ELR (cell line): Measurements from ENCODE around the gene AXL.

ENCODE experiments used
- DNase-seq: peaks from one replicate; pipeline ENCODE4 v3.0.0-alpha.2; 2015; ENCODE audit warnings: low read depth

AXL gene

DNA sequence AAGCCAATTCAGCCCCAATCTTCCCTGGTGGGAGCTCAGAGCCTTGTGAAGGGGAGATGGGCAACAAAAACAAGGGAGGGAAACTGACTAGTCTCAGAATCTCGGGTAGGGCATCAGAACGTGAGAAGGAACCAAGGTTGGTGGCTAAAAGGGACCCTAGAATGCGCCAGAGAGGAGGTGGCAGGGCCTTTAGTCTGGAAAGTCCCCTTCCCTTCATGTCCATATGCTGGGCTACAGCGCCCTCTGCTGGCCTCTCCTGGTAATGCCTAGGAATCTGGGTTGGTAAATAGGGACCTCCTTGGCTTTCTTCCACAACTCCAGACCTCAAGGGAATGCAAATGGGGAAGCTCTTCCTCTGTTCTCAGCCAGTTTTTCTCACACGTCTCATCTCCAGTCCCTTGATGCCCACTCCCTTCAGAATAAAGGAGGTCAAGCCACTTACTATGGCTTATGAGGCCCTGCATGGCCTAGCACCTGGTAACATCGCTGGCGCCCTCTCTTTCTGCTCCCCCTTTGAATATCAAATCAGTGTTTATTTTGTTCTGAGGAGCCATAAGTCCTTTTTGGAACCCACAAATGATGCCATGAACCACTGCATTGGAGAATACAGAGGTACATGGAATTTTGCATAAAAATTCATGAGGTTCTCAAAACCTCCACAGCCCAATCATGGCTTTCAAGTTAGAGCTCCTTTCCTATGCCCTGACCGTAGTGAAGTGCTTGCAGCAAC lies 89.6 kb downstream of the AXL start:
- peak; percentile 88 for DNase-seq

DNA sequence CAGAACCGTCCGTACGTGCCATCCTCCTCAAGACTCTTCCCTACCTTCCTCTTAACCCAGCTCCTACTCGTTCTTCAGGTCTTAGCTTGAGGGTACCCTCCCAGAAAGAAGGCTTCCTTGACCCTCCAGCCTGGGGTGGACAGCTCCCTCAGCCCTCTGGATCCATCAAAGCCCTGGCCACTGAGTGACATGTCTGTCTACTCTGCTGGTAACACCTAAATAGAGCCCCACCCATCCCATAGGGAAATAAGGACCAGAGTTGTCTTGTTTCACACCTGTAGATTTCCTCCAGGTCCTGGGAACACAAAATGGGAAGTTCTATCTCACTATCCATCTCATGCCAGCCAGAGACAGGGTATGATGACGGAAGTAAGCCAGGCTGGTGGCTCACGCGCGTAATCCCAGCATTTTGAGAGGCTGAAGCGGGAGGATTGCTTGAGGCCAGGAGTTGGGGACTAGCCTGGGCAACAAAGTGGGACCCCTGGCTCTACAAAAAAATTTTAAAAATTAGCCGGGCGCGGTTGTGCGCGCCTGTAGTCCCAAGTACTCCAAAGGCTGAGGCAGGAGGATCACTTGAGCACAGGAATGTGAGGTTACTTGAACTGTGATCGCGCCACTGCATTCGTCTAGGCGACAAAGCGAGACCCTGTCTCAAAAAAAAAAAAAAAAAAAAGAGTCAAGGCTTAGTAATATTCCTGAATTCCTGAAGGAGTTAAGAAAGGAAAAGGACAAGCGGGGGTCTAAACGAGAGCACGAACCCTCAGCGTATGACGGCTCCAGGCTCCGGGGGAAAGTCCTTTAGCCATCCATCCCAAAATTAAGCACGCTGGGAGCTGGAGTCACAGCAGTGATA lies 90.4 kb downstream of the AXL start:
- DNase-seq, result peak; percentile 22

DNA sequence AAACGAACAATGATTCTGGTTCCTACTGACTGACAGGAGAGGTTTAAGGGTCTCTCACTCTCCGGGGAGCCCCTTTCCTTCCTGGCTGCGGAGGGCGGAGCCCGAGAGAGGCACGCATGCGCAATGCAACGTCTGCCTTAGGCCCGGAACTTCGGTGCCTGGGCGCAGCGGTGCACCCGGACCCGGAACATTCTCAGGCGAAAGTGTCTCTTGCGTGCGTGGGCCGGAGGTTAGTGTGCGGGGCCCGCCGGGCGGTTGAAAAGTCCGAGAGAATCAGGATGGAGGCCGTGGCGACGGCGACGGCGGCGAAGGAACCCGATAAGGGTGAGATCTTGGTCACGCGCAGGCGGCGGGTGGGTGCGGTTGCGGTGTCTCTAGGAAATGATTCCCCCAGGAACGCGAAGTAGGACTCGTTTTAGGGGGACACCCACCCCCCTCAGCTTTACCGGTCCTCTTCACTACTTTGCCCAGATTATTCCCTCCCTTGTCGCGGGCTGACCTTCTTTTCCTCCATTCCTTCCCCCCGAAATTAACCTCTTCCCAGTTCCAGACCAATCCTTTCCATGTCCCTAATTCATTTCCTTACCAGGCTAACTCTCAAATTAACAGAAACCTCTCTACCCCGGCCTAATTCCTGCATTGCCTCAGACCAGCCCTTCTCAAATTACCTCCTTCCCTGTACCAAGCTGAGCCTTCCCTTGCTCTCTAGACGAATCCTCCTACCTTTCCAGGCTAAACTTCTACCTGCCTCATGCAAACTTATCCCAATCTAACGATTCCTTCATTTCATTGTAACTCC lies 91.2 kb downstream of the AXL start, which contains the start of gene CCDC97:
TSS of gene CCDC97 (plus strand) at position 140 of the 799 bp plus-strand sequence. CDS start at position 279, 139 bp downstream.
- DNase-seq, result peak; percentile 86

DNA sequence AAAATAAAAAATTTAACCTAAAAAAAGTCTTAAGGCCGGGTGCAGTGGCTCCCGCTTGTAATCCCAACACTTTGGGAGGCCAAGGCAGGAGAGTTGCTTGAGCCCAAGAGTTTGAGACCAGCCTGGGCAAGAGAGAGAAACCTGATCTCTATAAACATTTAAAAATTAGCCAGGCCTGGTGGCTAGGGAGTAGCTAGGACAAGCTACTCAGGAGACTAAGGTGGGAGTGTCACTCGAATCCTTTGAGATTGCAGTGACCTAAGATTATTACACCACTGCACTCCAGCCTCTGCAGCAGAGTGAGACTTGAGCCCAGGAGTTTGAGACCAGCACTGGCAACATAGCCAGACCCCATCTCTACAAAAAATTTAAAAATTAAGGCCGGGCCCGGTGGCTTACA lies 92.0 kb downstream of the AXL start:
- no peak for DNase-seq
